GM12878 (cell line): ENCODE results near the gene CEP250. TPM values are rescaled to one million over a fixed set of nuclear protein-coding genes. Genes with fewer than 3 reads are reported as not detected.

Source experiments
- ATAC-seq: fragments of 200-7000 bp; cut with Tn5 transposase; 3 replicates; pipeline ENCODE4 v1.9.1; 2020; ENCODE audit warnings: mild to moderate bottlenecking, moderate library complexity
- BruUV-seq: library from RNA; stranded (reverse); fragments of 400-500 nt; replicated peaks from 2 replicates; lab custom pipeline; 2021; lab: Mats Ljungman, UMichigan
- CTCF ChIA-PET: fragments of 300-600 bp; sonication (Branson Sonifier 250); formaldehyde crosslinking; extraction: SDS; loops from one replicate; lab custom pipeline; 2021; ENCODE audit warnings: inconsistent platforms; lab: Yijun Ruan, JAX
- POLR2A ChIA-PET: fragments of 350-600 bp; formaldehyde crosslinking; extraction: SDS; loops from one replicate; lab custom pipeline; 2021; ENCODE audit warnings: inconsistent platforms; lab: Charles Lee
- RAD21 ChIA-PET: fragments of 300-600 bp; sonication (Branson Sonifier 250); formaldehyde crosslinking; loops from one replicate; lab custom pipeline; 2023; ENCODE audit warnings: antibody characterized with exemption; ENCODE audit not compliant: unreplicated experiment; lab: Charles Lee
- SMC1A ChIA-PET: fragments of 300-600 bp; sonication (Branson Sonifier 250); formaldehyde crosslinking; loops from one replicate; lab custom pipeline; 2023; ENCODE audit not compliant: unreplicated experiment, uncharacterized antibody; lab: Charles Lee
- DNase-seq: peaks from one replicate; pipeline ENCODE4 v3.0.0-alpha.2; 2011; ENCODE audit warnings: low read depth, low spot score
- FAIRE-seq: peaks from 3 replicates; lab custom pipeline; 2011; peaks lifted over from hg19 to GRCh38; lab: Jason Lieb, UNC
- H2AFZ ChIP-seq: 2 replicates; pipeline ENCODE4 v1.6.0; 2011; ENCODE audit warnings: low read depth, low read length, control low read depth; ENCODE audit not compliant: control insufficient read depth
- H3K27ac ChIP-seq: 2 replicates; pipeline ENCODE4 v1.5.1; 2011; ENCODE audit warnings: control low read depth; ENCODE audit not compliant: control insufficient read depth, insufficient read depth
- H3K27me3 ChIP-seq, 2 experiments: replicated peaks in 1 of 2; 2 replicates each; pipeline versions ENCODE4 v1.6.0 to v1.6.1; 2011; ENCODE audit warnings: low read length in 1 of 2; ENCODE audit not compliant: control insufficient read depth in 2 of 2, insufficient read depth in 2 of 2
- H3K36me3 ChIP-seq, 2 experiments: 2 replicates each; pipeline ENCODE4 v1.5.1; 2011; ENCODE audit warnings: low read length in 1 of 2; ENCODE audit not compliant: control insufficient read depth in 2 of 2, insufficient read depth in 2 of 2
- H3K4me1 ChIP-seq: 2 replicates; pipeline ENCODE4 v1.6.1; 2011; ENCODE audit warnings: mild to moderate bottlenecking, low read length, moderate library complexity, mixed read lengths; ENCODE audit not compliant: control insufficient read depth, insufficient read depth
- H3K4me2 ChIP-seq: 2 replicates; pipeline ENCODE4 v1.6.0; 2011; ENCODE audit warnings: control low read depth; ENCODE audit not compliant: control insufficient read depth, insufficient read depth
- H3K4me3 ChIP-seq: fragments of 200-600 bp; sonication (generic); 2 replicates; pipeline ENCODE4 v1.5.1; 2016
- H3K79me2 ChIP-seq: 2 replicates; pipeline ENCODE4 v1.6.0; 2011; ENCODE audit warnings: low read length; ENCODE audit not compliant: control insufficient read depth, insufficient read depth
- H3K9ac ChIP-seq: 2 replicates; pipeline ENCODE4 v1.8.0; 2011; ENCODE audit warnings: low read length, control low read depth, mixed read lengths; ENCODE audit not compliant: control insufficient read depth, insufficient read depth
- H3K9me3 ChIP-seq: replicated peaks from 3 replicates; pipeline ENCODE4 v1.5.1; 2011; ENCODE audit warnings: mild to moderate bottlenecking, low read length; ENCODE audit not compliant: control insufficient read depth, insufficient read depth
- H4K20me1 ChIP-seq: 2 replicates; pipeline ENCODE4 v1.6.0; 2011; ENCODE audit not compliant: control insufficient read depth, insufficient read depth
- CEBPB ChIP-seq, 2 experiments: fragments of 150-350 bp in 1 of 2; IDR thresholded peaks; 2 replicates each; pipeline ENCODE4 v1.6.1; 2012 to 2014; ENCODE audit warnings: low read depth in 2 of 2, low read length in 2 of 2, borderline replicate concordance in 1 of 2, inconsistent platforms in 1 of 2
- CHD4 ChIP-seq: fragments of 200-600 bp; sonication (generic); IDR thresholded peaks from 2 replicates; pipeline ENCODE4 v1.6.1; 2016; ENCODE audit warnings: mild to moderate bottlenecking
- ETV6 ChIP-seq, 2 experiments: fragments of 450-650 bp in 1 of 2; IDR thresholded peaks in 1 of 2; conservative IDR thresholded peaks in 1 of 2; 2 replicates each; pipeline ENCODE4 v1.6.1; 2014; ENCODE audit warnings: antibody characterized with exemption in 1 of 2, borderline replicate concordance in 1 of 2, low read depth in 1 of 2, mild to moderate bottlenecking in 1 of 2, moderate library complexity in 1 of 2
- MLLT1 ChIP-seq: fragments of 450-650 bp; IDR thresholded peaks from 2 replicates; pipeline ENCODE4 v1.6.1; 2016; ENCODE audit warnings: mild to moderate bottlenecking
- NBN ChIP-seq: fragments of 450-650 bp; IDR thresholded peaks from 2 replicates; pipeline ENCODE4 v1.6.1; 2016
- NFXL1 ChIP-seq: fragments of 450-650 bp; IDR thresholded peaks from 2 replicates; pipeline ENCODE4 v1.6.1; 2017; ENCODE audit warnings: antibody characterized with exemption, mild to moderate bottlenecking, borderline replicate concordance
- NFYB ChIP-seq: IDR thresholded peaks from 2 replicates; pipeline ENCODE4 v1.6.1; 2011; ENCODE audit warnings: low read depth, mild to moderate bottlenecking, low read length, improper control_type of control experiment, moderate library complexity; ENCODE audit not compliant: insufficient read depth
- PRDM15 ChIP-seq: fragments of 450-650 bp; formaldehyde crosslinking; IDR thresholded peaks from 2 replicates; pipeline ENCODE4 v1.4.0; 2020; ENCODE audit warnings: mild to moderate bottlenecking, moderate library complexity
- RB1 ChIP-seq: fragments of 450-650 bp; formaldehyde crosslinking; IDR thresholded peaks from 2 replicates; pipeline ENCODE4 v1.6.1; 2017; ENCODE audit warnings: mild to moderate bottlenecking, borderline replicate concordance
- SUPT20H ChIP-seq: IDR thresholded peaks from 2 replicates; pipeline ENCODE4 v1.6.1; 2011; ENCODE audit warnings: low read depth, mild to moderate bottlenecking, low read length, moderate library complexity, borderline replicate concordance; ENCODE audit not compliant: control insufficient read depth
- TCF3 ChIP-seq: IDR thresholded peaks from 2 replicates; pipeline ENCODE4 v1.6.1; 2012; ENCODE audit warnings: low read depth, mild to moderate bottlenecking, low read length, borderline replicate concordance; ENCODE audit not compliant: insufficient read depth
- ZNF622 ChIP-seq: fragments of 450-650 bp; IDR thresholded peaks from 2 replicates; pipeline ENCODE4 v1.6.1; 2017; ENCODE audit warnings: mild to moderate bottlenecking, inconsistent platforms
- ZNF687 ChIP-seq: fragments of 450-650 bp; IDR thresholded peaks from 2 replicates; pipeline ENCODE4 v1.6.1; 2017; ENCODE audit warnings: mild to moderate bottlenecking, moderate library complexity
- WGBS: methylation state at CpG from one replicate; pipeline ENCODE4 v1.1.6; 2016; ENCODE audit warnings: low lambda C conversion rate; ENCODE audit not compliant: insufficient replicate concordance, insufficient coverage; ENCODE audit errors: missing lambda C conversion rate; 5-methylcytosine and 5-hydroxymethylcytosine counted together
- in situ Hi-C: fragments of 300-500 bp; cut with MboI; formaldehyde crosslinking; loops from 9 replicates; pipeline ENCODE4 v1.14.3; 2018; ENCODE audit warnings: mixed read lengths
- intact Hi-C: fragments of 100-400 bp; cut with micrococcal nuclease; formaldehyde crosslinking; loops from one replicate; pipeline ENCODE4 v1.14.2; 2022; ENCODE audit not compliant: unreplicated experiment
- polyA plus RNA-seq, 11 experiments: library from polyadenylated mRNA; depleted of rRNA in 4 of 11; unstranded in 6 of 11; stranded (reverse) in 5 of 11; fragments of >200 nt; fragmentation: Nextera tagmentation in 4 of 11; fragmentation: Illumina TruSeq in 1 of 11; extraction: Ambion mirVana in 4 of 11; extraction: Trizol in 1 of 11; gene quantifications; 1 replicate in 1 of 11; 2 replicates in 10 of 11; pipeline versions ENCODE4 v1.2.1 to v1.2.3, GENCODE V29; 2011 to 2016; ENCODE audit warnings: inconsistent platforms in 2 of 11, missing spikeins in 2 of 11, low read depth in 1 of 11
- total RNA-seq, 4 experiments: library from RNA; depleted of rRNA in 3 of 4; stranded (reverse); fragments of >200 nt in 3 of 4; fragmentation: Illumina TruSeq in 1 of 4; extraction: Trizol in 1 of 4; gene quantifications; 2 replicates each; pipeline versions ENCODE4 v1.2.1 to v1.2.3, GENCODE V29; 2013 to 2021

Gene CEP250
- total and polyA plus RNA-seq, 10 of the 15 experiments (the other 5 are each of a cell fraction or from before 2014, with no cell fraction given), result 2.4 to 41.6 (median 25.7) TPM

- FAIRE-seq, result peak; percentile 91
- Histone ChIP-seq H3K27ac (peak overlapping the region; percentile 96), H2AFZ (peak overlapping the region; percentile 52), H3K4me2 (peak overlapping the region; percentile 95), H3K4me3 (peak overlapping the region; percentile 100), H4K20me1 (no peaks in the 10 kb centered on the region), H3K4me1 (peaks cover 8% of the 10 kb centered on the region; the same call in 1 of the 2 replicates), H3K27me3 (no peaks in the 10 kb centered on the region), H3K9me3 (no peaks in the 10 kb centered on the region), H3K9ac (peak overlapping the region; percentile 90), H3K79me2 (peaks cover 35% of the 10 kb centered on the region), H3K36me3 (peaks cover 2 to 8% of the 10 kb centered on the region in 2 experiments)
- in situ Hi-C loops (no loop called here), intact Hi-C loops (no loop called here)
- ChIA-PET CTCF (interaction anchor here (0.8 to 2.4 kb wide), 12 partner anchors 12 to 187 kb away, joined by 3 to 9 read pairs (median 4); no protein-coding TSS in a partner anchor), POLR2A (interaction anchor here (0.5 to 1.7 kb wide), 17 partner anchors 9 to 1602 kb away, joined by 3 to 16 read pairs (median 3); partner anchors contain the start of genes CEP250, ERGIC3 and UQCC1), RAD21 (interaction anchor here (1.0 to 2.3 kb wide), 6 partner anchors 11 to 346 kb away, joined by 3 to 6 read pairs (median 4); partner anchors contain the start of genes CEP250, RBM39 and UQCC1), SMC1A (interaction anchor here (0.6 to 2.7 kb wide), 9 partner anchors 10 to 116 kb away, joined by 3 to 14 read pairs (median 3); partner anchors contain the start of genes ERGIC3 and UQCC1)
- peak; percentile 51 for DNase-seq
- 0% methylated on average over 6 of the region's 6 CpGs for WGBS
- peak; percentile 99 for ATAC-seq
- no TSS peak for BruUV-seq
- no peak for TF ChIP-seq ZNF622
- no peak for TF ChIP-seq RB1
- no peak for TF ChIP-seq SUPT20H
- TF ChIP-seq MLLT1, result 0 out of 2 replicates have a peak, but pooled peaks have one; percentile 28
- TF ChIP-seq ETV6 (conservative IDR thresholded peaks at IDR 0.05 in 1 of 2, IDR thresholded peaks at IDR 0.05 in 1 of 2; ENCODE audit: borderline replicate concordance in 1 of 2, low read depth in 1 of 2), result peak in 1 of 2 experiments; percentile 87; a peak in 2 of 4 replicates
- 0 out of 2 replicates have a peak, but pooled peaks have one; percentile 34 for TF ChIP-seq TCF3
- TF ChIP-seq NFXL1, result no peak
- no peak for TF ChIP-seq NBN
- TF ChIP-seq ZNF687, result peak; percentile 89
- TF ChIP-seq CEBPB (IDR thresholded peaks at IDR 0.05; ENCODE audit: borderline replicate concordance in 1 of 2, low read depth in 2 of 2, low read length in 2 of 2), result no peak
- no peak for TF ChIP-seq CHD4
- no peak for TF ChIP-seq NFYB
- no peak for TF ChIP-seq PRDM15 (CRISPR knock-in tag)
Measured at GRCh38 chr20:35490736-35491181, 35.4 kb downstream of the CEP250 start.
